Tibial artery (tissue), 4 donors: ENCODE results near the gene PRDM2.

Experiments
- DNase-seq, 2 donors: peaks; one replicate each; pipeline ENCODE4 v3.0.0-alpha.2; 2019
- H3K27ac ChIP-seq, 2 donors: fragments of 200-600 bp; sonication (generic) in 1 of 2; 1 replicate in 1 of 2; 2 replicates in 1 of 2; pipeline ENCODE4 v1.5.1; 2018 to 2019; ENCODE audit warnings: mild to moderate bottlenecking in 1 of 2
- H3K27me3 ChIP-seq, 2 donors: fragments of 200-600 bp; sonication (generic) in 1 of 2; one replicate each; pipeline versions ENCODE4 v1.5.1 to v1.6.0; 2016 to 2019
- H3K36me3 ChIP-seq, 3 donors: fragments of 200-600 bp; sonication (generic) in 2 of 3; one replicate each; pipeline ENCODE4 v1.5.1; 2016 to 2019; ENCODE audit warnings: mild to moderate bottlenecking in 2 of 3
- H3K4me1 ChIP-seq, 4 donors: fragments of 200-600 bp; sonication (generic) in 2 of 4; 1 replicate in 3 of 4; 2 replicates in 1 of 4; pipeline ENCODE4 v1.5.1; 2016 to 2019
- H3K4me3 ChIP-seq, 2 donors: fragments of 200-600 bp; sonication (generic) in 1 of 2; 1 replicate in 1 of 2; 2 replicates in 1 of 2; pipeline ENCODE4 v1.5.1; 2018 to 2019; ENCODE audit warnings: mild to moderate bottlenecking in 2 of 2
- H3K9me3 ChIP-seq, 3 donors: fragments of 200-600 bp; sonication (generic) in 1 of 3; one replicate each; pipeline ENCODE4 v1.5.1; 2016 to 2019
- CTCF ChIP-seq, 2 experiments: fragments of 200-600 bp in 1 of 2; fragments of 450-650 bp in 1 of 2; IDR thresholded peaks; one replicate each; pipeline ENCODE4 v1.5.1; 2017 to 2019; ENCODE audit warnings: antibody characterized with exemption in 2 of 2, mild to moderate bottlenecking in 1 of 2, moderate library complexity in 1 of 2
- intact Hi-C: fragments of 100-400 bp; cut with DNase I; formaldehyde crosslinking; loops from one replicate; pipeline ENCODE4 v1.15.0; 2023; ENCODE audit warnings: low total_unique reads

The PRDM2 gene

DNA sequence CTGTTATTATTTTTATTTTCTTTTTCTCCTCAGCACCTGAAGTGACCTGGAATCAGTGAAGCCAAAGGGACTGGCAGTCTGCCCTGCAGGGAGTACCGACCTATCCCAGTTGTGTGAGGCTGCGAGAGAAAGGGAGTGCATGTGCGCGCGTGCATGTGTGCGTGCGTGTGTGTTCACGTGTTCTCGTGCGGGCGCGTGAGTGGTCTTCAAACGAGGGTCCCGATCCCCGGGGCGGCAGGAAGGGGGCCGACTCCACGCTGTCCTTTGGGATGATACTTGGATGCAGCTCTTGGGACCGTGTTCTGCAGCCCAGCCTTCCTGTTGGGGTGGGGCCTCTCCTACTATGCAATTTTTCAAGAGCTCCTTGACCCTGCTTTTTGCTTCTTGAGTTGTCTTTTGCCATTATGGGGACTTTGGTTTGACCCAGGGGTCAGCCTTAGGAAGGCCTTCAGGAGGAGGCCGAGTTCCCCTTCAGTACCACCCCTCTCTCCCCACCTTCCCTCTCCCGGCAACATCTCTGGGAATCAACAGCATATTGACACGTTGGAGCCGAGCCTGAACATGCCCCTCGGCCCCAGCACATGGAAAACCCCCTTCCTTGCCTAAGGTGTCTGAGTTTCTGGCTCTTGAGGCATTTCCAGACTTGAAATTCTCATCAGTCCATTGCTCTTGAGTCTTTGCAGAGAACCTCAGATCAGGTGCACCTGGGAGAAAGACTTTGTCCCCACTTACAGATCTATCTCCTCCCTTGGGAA is 123.3 kb downstream of the PRDM2 start:
- Histone ChIP-seq H3K36me3 (peaks cover 21 to 63% (median 32%) of the 10 kb centered on the region in 3 donors), H3K4me3 (no peak overlapping the region), H3K27me3 (no peaks in the 10 kb centered on the region), H3K9me3 (no peaks in the 10 kb centered on the region), H3K27ac (no peak overlapping the region), H3K4me1 (no peaks in the 10 kb centered on the region)
- TF ChIP-seq CTCF (IDR thresholded peaks at IDR 0.05): no peak
- intact Hi-C loops: loop anchor here (10.0 kb wide), 1 partner anchor 141 kb away; no protein-coding TSS in a partner anchor
- peak in 1 of 2 donors; percentile 54 for DNase-seq

- Histone ChIP-seq H3K36me3 (peaks cover 21 to 57% (median 32%) of the 10 kb centered on the region in 3 donors), H3K27ac (no peak overlapping the region), H3K4me3 (no peak overlapping the region), H3K4me1 (no peaks in the 10 kb centered on the region), H3K27me3 (peaks cover 0 to 4% of the 10 kb centered on the region in 2 donors), H3K9me3 (no peaks in the 10 kb centered on the region)
- DNase-seq: peak in 1 of 2 donors; percentile 11
- intact Hi-C loops: loop anchor here (10.0 kb wide), 1 partner anchor 141 kb away; no protein-coding TSS in a partner anchor
- TF ChIP-seq CTCF (IDR thresholded peaks at IDR 0.05): no peak
Measured at GRCh38 chr1:13823936-13824335, 123.9 kb downstream of the PRDM2 start.

DNA sequence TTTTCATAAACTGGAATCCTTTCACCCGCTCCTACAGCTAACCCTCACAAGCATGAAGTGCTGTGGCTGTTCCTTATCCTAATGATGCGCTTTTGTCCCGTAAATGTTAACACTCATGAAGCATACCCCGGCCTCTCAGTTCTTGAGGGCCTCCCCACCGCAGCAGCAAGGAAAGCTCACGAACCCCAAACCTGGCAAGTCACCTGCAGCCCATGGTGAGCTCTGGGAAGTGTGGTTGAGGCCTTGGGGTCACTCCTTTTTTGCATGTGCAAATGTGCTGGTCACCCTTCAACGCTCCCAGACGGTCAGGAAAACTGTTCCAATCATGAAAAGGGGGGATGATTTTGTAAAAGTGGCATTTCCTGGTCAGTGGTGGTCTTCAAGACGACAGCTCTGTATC is 124.6 kb downstream of the PRDM2 start:
- Histone ChIP-seq H3K27me3 (peaks cover 0 to 10% of the 10 kb centered on the region in 2 donors), H3K4me1 (no peaks in the 10 kb centered on the region), H3K27ac (no peak overlapping the region), H3K9me3 (no peaks in the 10 kb centered on the region), H3K36me3 (peaks cover 21 to 54% (median 32%) of the 10 kb centered on the region in 3 donors), H3K4me3 (no peak overlapping the region)
- TF ChIP-seq CTCF (IDR thresholded peaks at IDR 0.05): no peak
- intact Hi-C loops: loop anchor here (10.0 kb wide), 1 partner anchor 140 kb away; no protein-coding TSS in a partner anchor
- DNase-seq: peak in 1 of 2 donors; percentile 48

DNA sequence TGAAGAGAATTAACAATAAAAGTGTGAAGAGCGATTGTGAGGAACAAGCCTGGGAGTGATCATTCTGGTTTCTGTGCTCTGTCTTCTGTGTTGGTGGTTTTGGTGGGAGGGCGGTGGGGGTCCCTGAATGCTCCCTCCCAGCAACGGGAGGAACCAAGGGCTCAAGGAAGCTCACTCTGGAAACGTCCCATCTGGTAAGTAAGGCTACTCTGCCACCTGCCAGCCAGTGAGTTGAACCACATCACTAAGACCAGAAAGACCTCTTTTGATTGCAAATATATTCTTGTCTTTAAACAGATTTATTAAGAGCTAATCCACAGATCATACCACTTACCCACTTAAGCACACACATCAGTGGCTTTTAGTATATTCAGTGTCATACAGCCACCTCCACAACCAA is 125.0 kb downstream of the PRDM2 start:
- intact Hi-C loops: loop anchor here (10.0 kb wide), 1 partner anchor 140 kb away; no protein-coding TSS in a partner anchor
- peak in 1 of 2 donors; percentile 13 for DNase-seq
- no peak for TF ChIP-seq CTCF (IDR thresholded peaks at IDR 0.05)
- Histone ChIP-seq H3K4me1 (no peaks in the 10 kb centered on the region), H3K9me3 (no peaks in the 10 kb centered on the region), H3K27me3 (peaks cover 0 to 13% of the 10 kb centered on the region in 2 donors), H3K36me3 (peaks cover 21 to 50% (median 32%) of the 10 kb centered on the region in 3 donors), H3K27ac (no peak overlapping the region), H3K4me3 (no peak overlapping the region)

DNA sequence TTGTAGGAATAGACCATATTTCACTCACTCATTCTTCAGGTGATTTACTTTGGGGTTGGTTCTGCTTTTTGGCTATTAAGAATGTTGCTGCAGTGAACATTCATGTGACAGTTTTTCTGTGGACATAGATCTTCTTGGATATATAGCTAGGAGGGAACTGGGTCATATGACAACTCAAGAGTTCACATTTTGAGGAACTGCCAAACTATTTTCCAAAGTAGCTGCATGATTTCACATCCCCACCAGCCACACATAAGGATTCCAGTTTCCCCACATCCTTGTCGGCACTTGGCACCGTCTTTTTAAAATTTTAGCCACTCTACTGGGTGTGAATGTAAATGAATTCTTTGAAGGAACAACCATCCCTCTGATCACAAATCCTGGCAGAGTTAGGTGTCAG is 126.0 kb downstream of the PRDM2 start:
- H3K27ac ChIP-seq: no peak overlapping the region
- no peak for TF ChIP-seq CTCF (IDR thresholded peaks at IDR 0.05)
- peaks cover 18 to 40% (median 25%) of the 10 kb centered on the region in 3 donors for H3K36me3 ChIP-seq
- peak in 1 of 2 donors; percentile 27 for DNase-seq
- peaks cover 0 to 13% of the 10 kb centered on the region in 2 donors for H3K27me3 ChIP-seq
- no peaks in the 10 kb centered on the region for H3K9me3 ChIP-seq
- no peaks in the 10 kb centered on the region for H3K4me1 ChIP-seq
- intact Hi-C loops: loop anchor here (10.0 kb wide), 1 partner anchor 139 kb away; no protein-coding TSS in a partner anchor
- H3K4me3 ChIP-seq: no peak overlapping the region
